Measurements from ENCODE around the gene LGALS9C.
"Not testable (repeated sequence)": the region's sequence is repeated elsewhere in the genome, so short reads cannot be mapped to it uniquely, and the experiment has no call there.

LGALS9C gene

GRCh38 chr17:18476508-18477308, at the start of gene LGALS9C:
TSS of gene LGALS9C (plus strand) at chr17:18476789. CDS start at chr17:18476855, 66 bp downstream.
- DNase-seq = not testable (repeated sequence)

GRCh38 chr17:18432206-18432605, 44.4 kb upstream of the LGALS9C start:
- DNase-seq = not testable (repeated sequence)

GRCh38 chr17:18439465-18439870, 37.1 kb upstream of the LGALS9C start:
- not testable (repeated sequence) for DNase-seq

- not testable (repeated sequence) for DNase-seq
Measured at GRCh38 chr17:18442093-18442492, 34.5 kb upstream of the LGALS9C start.

GRCh38 chr17:18442532-18442931, 34.1 kb upstream of the LGALS9C start:
- not testable (repeated sequence) for DNase-seq

GRCh38 chr17:18447476-18448205, 28.9 kb upstream of the LGALS9C start:
- DNase-seq = not testable (repeated sequence)

GRCh38 chr17:18448311-18448710, 28.3 kb upstream of the LGALS9C start:
- DNase-seq = not testable (repeated sequence)

GRCh38 chr17:18449833-18450232, 26.8 kb upstream of the LGALS9C start:
- DNase-seq = not testable (repeated sequence)

- DNase-seq = not testable (repeated sequence)
Measured at GRCh38 chr17:18450998-18451397, 25.6 kb upstream of the LGALS9C start.

- not testable (repeated sequence) for DNase-seq
Measured at GRCh38 chr17:18451969-18452368, 24.6 kb upstream of the LGALS9C start.

GRCh38 chr17:18459035-18459434, 17.6 kb upstream of the LGALS9C start:
- DNase-seq = not testable (repeated sequence)

- not testable (repeated sequence) for DNase-seq
Measured at GRCh38 chr17:18463831-18464502, 12.6 kb upstream of the LGALS9C start.

GRCh38 chr17:18466250-18466983, 10.2 kb upstream of the LGALS9C start:
- DNase-seq = not testable (repeated sequence)

- not testable (repeated sequence) for DNase-seq
Measured at GRCh38 chr17:18467001-18467400, 9.6 kb upstream of the LGALS9C start.

GRCh38 chr17:18468472-18469171, 8.0 kb upstream of the LGALS9C start:
- DNase-seq = not testable (repeated sequence)

GRCh38 chr17:18469837-18470236, 6.8 kb upstream of the LGALS9C start:
- DNase-seq = not testable (repeated sequence)

- DNase-seq = not testable (repeated sequence)
Measured at GRCh38 chr17:18470345-18470930, 6.2 kb upstream of the LGALS9C start.

GRCh38 chr17:18473967-18474366, 2.6 kb upstream of the LGALS9C start:
- not testable (repeated sequence) for DNase-seq

- not testable (repeated sequence) for DNase-seq
Measured at GRCh38 chr17:18474754-18475153, 1.8 kb upstream of the LGALS9C start.

GRCh38 chr17:18477367-18477766, 778 bp downstream of the LGALS9C start:
- not testable (repeated sequence) for DNase-seq

GRCh38 chr17:18478362-18478761, 1.8 kb downstream of the LGALS9C start:
- DNase-seq = not testable (repeated sequence)
